Fibroblast of pulmonary artery (primary cell): Measurements from ENCODE around the gene NFIA.
"Not testable (repeated sequence)": the region's sequence is repeated elsewhere in the genome, so short reads cannot be mapped to it uniquely, and the experiment has no call there.

Experiments
- DNase-seq: peaks from one replicate; pipeline ENCODE4 v3.0.0-alpha.2; 2010; ENCODE audit warnings: low read depth
- H3K4me3 ChIP-seq: replicated peaks from 2 replicates; pipeline ENCODE4 v1.5.1; 2011; ENCODE audit warnings: low read depth, mild to moderate bottlenecking, control low read depth, low read length, moderate library complexity
- CTCF ChIP-seq: IDR thresholded peaks from 2 replicates; pipeline ENCODE4 v1.5.1; 2011; ENCODE audit warnings: mild to moderate bottlenecking, control low read depth, low read length, inconsistent platforms; ENCODE audit errors: missing control alignments

The NFIA gene

GRCh38 chr1:61123326-61123725 lies 41.0 kb downstream of the NFIA start:
- no peak for TF ChIP-seq CTCF
- DNase-seq = no peak
- no peak overlapping the region for H3K4me3 ChIP-seq

- TF ChIP-seq CTCF = no peak
- H3K4me3 ChIP-seq = no peak overlapping the region
- DNase-seq = no peak
These were observed 41.7 kb downstream of the NFIA start for GRCh38 chr1:61124078-61124477.

- DNase-seq = no peak
- H3K4me3 ChIP-seq = no peak overlapping the region
- no peak for TF ChIP-seq CTCF
These were observed 42.3 kb downstream of the NFIA start for GRCh38 chr1:61124696-61125095.

- TF ChIP-seq CTCF = no peak
- H3K4me3 ChIP-seq = no peak overlapping the region
- DNase-seq = no peak
These were observed 42.9 kb downstream of the NFIA start for GRCh38 chr1:61125263-61125662.

GRCh38 chr1:61125895-61126294 lies 43.5 kb downstream of the NFIA start:
- no peak for TF ChIP-seq CTCF
- H3K4me3 ChIP-seq = no peak overlapping the region

GRCh38 chr1:61126843-61127242 lies 44.5 kb downstream of the NFIA start:
- not testable (repeated sequence) for H3K4me3 ChIP-seq

More at GRCh38 chr1:61125895-61126294, 43.5 kb downstream of the NFIA start:
- DNase-seq = no peak

GRCh38 chr1:61130338-61131000 lies 48.1 kb downstream of the NFIA start:
- H3K4me3 ChIP-seq = no peak overlapping the region
- no peak for DNase-seq
- no peak for TF ChIP-seq CTCF

More at GRCh38 chr1:61126843-61127242, 44.5 kb downstream of the NFIA start:
- DNase-seq = not testable (repeated sequence)
